ENCODE data around the gene MAB21L1. TPM values are rescaled to one million over a fixed set of nuclear protein-coding genes. Genes with fewer than 3 reads are reported as not detected.

The MAB21L1 gene
- total RNA-seq, 3 donors from 2014 or later (not counting 1 experiment from before 2014, with no cell fraction given), result 0.20 TPM; not detected in 2

DNA sequence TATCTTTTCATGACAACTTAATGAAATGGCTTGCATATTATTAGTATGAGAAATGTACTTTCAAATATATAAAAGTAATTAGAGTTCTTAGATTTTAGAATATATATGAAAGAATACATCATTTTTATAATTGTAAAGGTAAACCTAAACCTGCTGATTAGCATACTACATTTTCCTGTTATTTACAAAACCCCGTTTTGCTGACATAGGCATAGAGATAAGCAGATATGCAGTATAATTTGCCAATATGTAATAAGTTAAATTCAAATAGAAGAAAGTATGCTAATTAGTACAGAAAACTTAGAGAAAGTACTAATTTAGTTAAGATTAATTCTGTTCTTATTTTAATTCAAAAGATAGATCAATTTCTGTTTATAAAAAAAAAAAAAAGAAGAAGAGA is 21.5 kb downstream of the MAB21L1 start:
- no peaks in the 10 kb centered on the region for H3K36me3 ChIP-seq (ENCODE audit: control insufficient read depth, insufficient read depth, low read length)
- H3K27me3 ChIP-seq (ENCODE audit: control insufficient read depth, insufficient read depth, low read length), result no peaks in the 10 kb centered on the region
- H3K27ac ChIP-seq (ENCODE audit: low read length), result no peak overlapping the region
- H3K27me3 Mint-ChIP-seq (ENCODE audit: low read depth in 2 of 2), result no peaks in the 10 kb centered on the region
- no peak for ATAC-seq
- no peaks in the 10 kb centered on the region for H3K4me1 ChIP-seq (ENCODE audit: control insufficient read depth, insufficient read depth, low read length)
- intact Hi-C loops (cut with micrococcal nuclease), result no loop called here
- no peak overlapping the region for H3K27ac Mint-ChIP-seq
- no peaks in the 10 kb centered on the region for H3K36me3 Mint-ChIP-seq
- no peak for DNase-seq
- TF ChIP-seq, protein P1, sequence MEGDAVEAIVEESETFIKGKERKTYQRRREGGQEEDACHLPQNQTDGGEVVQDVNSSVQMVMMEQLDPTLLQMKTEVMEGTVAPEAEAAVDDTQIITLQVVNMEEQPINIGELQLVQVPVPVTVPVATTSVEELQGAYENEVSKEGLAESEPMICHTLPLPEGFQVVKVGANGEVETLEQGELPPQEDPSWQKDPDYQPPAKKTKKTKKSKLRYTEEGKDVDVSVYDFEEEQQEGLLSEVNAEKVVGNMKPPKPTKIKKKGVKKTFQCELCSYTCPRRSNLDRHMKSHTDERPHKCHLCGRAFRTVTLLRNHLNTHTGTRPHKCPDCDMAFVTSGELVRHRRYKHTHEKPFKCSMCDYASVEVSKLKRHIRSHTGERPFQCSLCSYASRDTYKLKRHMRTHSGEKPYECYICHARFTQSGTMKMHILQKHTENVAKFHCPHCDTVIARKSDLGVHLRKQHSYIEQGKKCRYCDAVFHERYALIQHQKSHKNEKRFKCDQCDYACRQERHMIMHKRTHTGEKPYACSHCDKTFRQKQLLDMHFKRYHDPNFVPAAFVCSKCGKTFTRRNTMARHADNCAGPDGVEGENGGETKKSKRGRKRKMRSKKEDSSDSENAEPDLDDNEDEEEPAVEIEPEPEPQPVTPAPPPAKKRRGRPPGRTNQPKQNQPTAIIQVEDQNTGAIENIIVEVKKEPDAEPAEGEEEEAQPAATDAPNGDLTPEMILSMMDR (IDR thresholded peaks at IDR 0.05), result no peak
- no peak overlapping the region for H3K4me3 ChIP-seq (ENCODE audit: low read length)
- no CpG with 5 or more reads among the region's 1 CpG for WGBS (ENCODE audit: insufficient coverage)
- H3K4me3 Mint-ChIP-seq, result no peak overlapping the region
- H3K9me3 ChIP-seq (ENCODE audit: control insufficient read depth, insufficient read depth, low read length), result no peaks in the 10 kb centered on the region
- H3K9me3 Mint-ChIP-seq, result no peaks in the 10 kb centered on the region
- no peaks in the 10 kb centered on the region for H3K4me1 Mint-ChIP-seq

DNA sequence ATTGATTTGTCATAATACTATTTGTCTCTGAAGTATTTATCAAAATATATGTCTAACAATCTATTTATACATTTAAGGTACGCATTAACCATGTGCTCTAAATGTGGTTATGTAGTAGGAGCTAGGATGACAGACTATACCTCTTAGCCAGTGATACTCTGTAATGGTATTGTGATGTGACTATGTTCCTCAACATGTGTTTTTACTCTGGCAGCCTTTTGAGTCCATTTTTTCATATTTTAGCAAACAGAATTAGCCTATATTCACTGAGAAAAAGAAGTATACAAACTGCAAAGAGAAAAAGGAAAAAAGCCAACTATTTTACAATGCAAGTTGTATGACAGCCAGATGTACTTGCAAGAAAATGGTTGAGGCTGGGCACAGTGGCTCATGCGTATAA is 26.7 kb downstream of the MAB21L1 start:
- no peaks in the 10 kb centered on the region for H3K27me3 ChIP-seq (ENCODE audit: control insufficient read depth, insufficient read depth, low read length)
- intact Hi-C loops (cut with micrococcal nuclease), result no loop called here
- Mint-ChIP-seq H3K27ac (no peak overlapping the region), H3K9me3 (no peaks in the 10 kb centered on the region), H3K4me1 (no peaks in the 10 kb centered on the region), H3K27me3 (ENCODE audit: low read depth in 2 of 2) (no peaks in the 10 kb centered on the region), H3K36me3 (no peaks in the 10 kb centered on the region), H3K4me3 (no peak overlapping the region)
- ATAC-seq (no peak), DNase-seq (no peak)
- H3K4me1 ChIP-seq (ENCODE audit: control insufficient read depth, insufficient read depth, low read length), result no peaks in the 10 kb centered on the region
- H3K9me3 ChIP-seq (ENCODE audit: control insufficient read depth, insufficient read depth, low read length), result no peaks in the 10 kb centered on the region
- TF ChIP-seq, protein P1 (IDR thresholded peaks at IDR 0.05), result no peak
- no peak overlapping the region for H3K4me3 ChIP-seq (ENCODE audit: low read length)
- H3K36me3 ChIP-seq (ENCODE audit: control insufficient read depth, insufficient read depth, low read length), result no peaks in the 10 kb centered on the region
- WGBS (ENCODE audit: insufficient coverage), result 100% methylated on average over 1 of the region's 2 CpGs
- H3K27ac ChIP-seq (ENCODE audit: low read length), result no peak overlapping the region

GRCh38 chr13:35448465-35448864 is 28.0 kb downstream of the MAB21L1 start:
- Histone ChIP-seq H3K4me1 (ENCODE audit: control insufficient read depth, insufficient read depth, low read length) (no peaks in the 10 kb centered on the region), H3K27me3 (ENCODE audit: control insufficient read depth, insufficient read depth, low read length) (no peaks in the 10 kb centered on the region), H3K36me3 (ENCODE audit: control insufficient read depth, insufficient read depth, low read length) (no peaks in the 10 kb centered on the region), H3K4me3 (ENCODE audit: low read length) (no peak overlapping the region), H3K9me3 (ENCODE audit: control insufficient read depth, insufficient read depth, low read length) (no peaks in the 10 kb centered on the region), H3K27ac (ENCODE audit: low read length) (no peak overlapping the region)
- Mint-ChIP-seq H3K4me1 (no peaks in the 10 kb centered on the region), H3K4me3 (no peak overlapping the region), H3K27me3 (ENCODE audit: low read depth in 2 of 2) (no peaks in the 10 kb centered on the region), H3K36me3 (no peaks in the 10 kb centered on the region), H3K27ac (no peak overlapping the region), H3K9me3 (no peaks in the 10 kb centered on the region)
- WGBS (ENCODE audit: insufficient coverage), result 88% methylated on average over 1 of the region's 1 CpG
- intact Hi-C loops (cut with micrococcal nuclease), result no loop called here
- DNase-seq (no peak), ATAC-seq (no peak)
- TF ChIP-seq, protein P1 (IDR thresholded peaks at IDR 0.05), result no peak
